Gastroesophageal sphincter (tissue), 3 donors: Measurements from ENCODE around the gene GATA5.

Experiments
- CTCF ChIP-seq, 4 experiments: fragments of 200-600 bp in 2 of 4; fragments of 450-650 bp in 2 of 4; sonication (generic) in 1 of 4; IDR thresholded peaks; one replicate each; pipeline ENCODE4 v1.5.1; 2017 to 2019; ENCODE audit warnings: antibody characterized with exemption in 4 of 4, mild to moderate bottlenecking in 2 of 4, moderate library complexity in 2 of 4
- EP300 ChIP-seq: sonication (generic); formaldehyde crosslinking; IDR thresholded peaks from one replicate; pipeline ENCODE4 v1.6.1; 2017; ENCODE audit warnings: antibody characterized with exemption, mild to moderate bottlenecking

GRCh38 chr20:62466072-62466760, 9.6 kb downstream of the GATA5 start:
- TF ChIP-seq EP300, result no peak
- TF ChIP-seq CTCF (IDR thresholded peaks at IDR 0.05), result no peak
